Natural killer cell (primary cell): ENCODE results near the gene RTKN. TPM values are rescaled to one million over a fixed set of nuclear protein-coding genes. Genes with fewer than 3 reads are reported as not detected.

ENCODE experiments used
- ATAC-seq, 3 donors: fragments of 150-1000 bp in 2 of 3; fragments of 200-7000 bp in 1 of 3; cut with Tn5 transposase; 1 replicate in 1 of 3; 2 replicates in 2 of 3; pipeline ENCODE4 v1.10.0; 2021; ENCODE audit warnings: mild to moderate bottlenecking in 2 of 3, moderate library complexity in 2 of 3
- DNase-seq, 2 donors: peaks; one replicate each; pipeline versions ENCODE4 v3.0.0 to v3.0.0-alpha.2; 2013 to 2021; ENCODE audit warnings: mixed read lengths in 1 of 2
- H3K27ac ChIP-seq: one replicate; pipeline ENCODE4 v1.5.1; 2013; ENCODE audit warnings: mild to moderate bottlenecking, low read length
- H3K27me3 ChIP-seq: one replicate; pipeline ENCODE4 v1.6.1; 2013; ENCODE audit warnings: low read length; ENCODE audit not compliant: control insufficient read depth, insufficient read depth
- H3K36me3 ChIP-seq: one replicate; pipeline ENCODE4 v1.6.1; 2013; ENCODE audit warnings: low read length; ENCODE audit not compliant: control insufficient read depth, insufficient read depth
- H3K4me1 ChIP-seq: one replicate; pipeline ENCODE4 v1.6.1; 2013; ENCODE audit warnings: low read length; ENCODE audit not compliant: control insufficient read depth, insufficient read depth
- H3K4me3 ChIP-seq: one replicate; pipeline ENCODE4 v1.5.1; 2013; ENCODE audit warnings: low read length
- H3K9me3 ChIP-seq: one replicate; pipeline ENCODE4 v1.6.1; 2013; ENCODE audit warnings: low read length; ENCODE audit not compliant: control insufficient read depth, insufficient read depth
- H3K27ac Mint-ChIP-seq, 2 donors: one replicate each; pipeline ENCODE4 v1.8.0; 2022; ENCODE audit warnings: mild to moderate bottlenecking in 2 of 2, mixed read lengths in 2 of 2, moderate library complexity in 1 of 2
- H3K27me3 Mint-ChIP-seq, 2 donors: one replicate each; pipeline ENCODE4 v1.8.0; 2022; ENCODE audit warnings: low read depth in 2 of 2, mixed read lengths in 2 of 2
- H3K36me3 Mint-ChIP-seq: one replicate; pipeline ENCODE4 v1.8.0; 2022; ENCODE audit warnings: mixed read lengths
- H3K4me1 Mint-ChIP-seq, 2 donors: one replicate each; pipeline ENCODE4 v1.8.0; 2022; ENCODE audit warnings: mixed read lengths in 2 of 2
- H3K4me3 Mint-ChIP-seq: one replicate; pipeline ENCODE4 v1.8.0; 2022; ENCODE audit warnings: mild to moderate bottlenecking, moderate library complexity, mixed read lengths
- H3K9me3 Mint-ChIP-seq, 2 donors: one replicate each; pipeline ENCODE4 v1.8.0; 2022; ENCODE audit warnings: mixed read lengths in 2 of 2
- WGBS: methylation state at CpG from one replicate; pipeline ENCODE4 v1.1.7; 2013; ENCODE audit warnings: missing lambda C conversion rate; ENCODE audit not compliant: insufficient coverage; 5-methylcytosine and 5-hydroxymethylcytosine counted together
- intact Hi-C: fragments of 100-400 bp; cut with micrococcal nuclease; formaldehyde crosslinking; loops from one replicate; pipeline ENCODE4 v1.14.2; 2022
- total RNA-seq, 4 donors: library from RNA; stranded (reverse); fragments of 120-200 nt in 1 of 4; gene quantifications; one replicate each; pipeline versions ENCODE4 v1.2.3 to v1.2.4, GENCODE V29; 2013 to 2022
- TF ChIP-seq, protein P1 (sequence below): fragments of 200-600 bp; IDR thresholded peaks from one replicate; pipeline ENCODE4 v1.8.0; 2022; ENCODE audit warnings: antibody characterized with exemption

The RTKN gene
- total RNA-seq, 3 donors from 2014 or later (not counting 1 experiment from before 2014, with no cell fraction given): 11.0 to 26.5 (median 15.1) TPM

GRCh38 chr2:74387346-74387745 is 54.4 kb downstream of the RTKN start:
- H3K9me3 Mint-ChIP-seq: no peaks in the 10 kb centered on the region
- H3K27me3 Mint-ChIP-seq: no peaks in the 10 kb centered on the region
- WGBS: 95% methylated on average over 1 of the region's 1 CpG
- no peaks in the 10 kb centered on the region for H3K36me3 Mint-ChIP-seq
- Histone ChIP-seq H3K27me3 (no peaks in the 10 kb centered on the region), H3K27ac (no peak overlapping the region), H3K9me3 (no peaks in the 10 kb centered on the region), H3K4me1 (peaks cover 11% of the 10 kb centered on the region), H3K4me3 (no peak overlapping the region), H3K36me3 (peaks cover 8% of the 10 kb centered on the region)
- intact Hi-C loops: no loop called here
- H3K4me1 Mint-ChIP-seq: peaks cover 5 to 6% of the 10 kb centered on the region in 2 donors
- H3K27ac Mint-ChIP-seq: no peak overlapping the region
- ATAC-seq: no peak
- H3K4me3 Mint-ChIP-seq: no peak overlapping the region
- no peak for DNase-seq
- TF ChIP-seq, protein P1, sequence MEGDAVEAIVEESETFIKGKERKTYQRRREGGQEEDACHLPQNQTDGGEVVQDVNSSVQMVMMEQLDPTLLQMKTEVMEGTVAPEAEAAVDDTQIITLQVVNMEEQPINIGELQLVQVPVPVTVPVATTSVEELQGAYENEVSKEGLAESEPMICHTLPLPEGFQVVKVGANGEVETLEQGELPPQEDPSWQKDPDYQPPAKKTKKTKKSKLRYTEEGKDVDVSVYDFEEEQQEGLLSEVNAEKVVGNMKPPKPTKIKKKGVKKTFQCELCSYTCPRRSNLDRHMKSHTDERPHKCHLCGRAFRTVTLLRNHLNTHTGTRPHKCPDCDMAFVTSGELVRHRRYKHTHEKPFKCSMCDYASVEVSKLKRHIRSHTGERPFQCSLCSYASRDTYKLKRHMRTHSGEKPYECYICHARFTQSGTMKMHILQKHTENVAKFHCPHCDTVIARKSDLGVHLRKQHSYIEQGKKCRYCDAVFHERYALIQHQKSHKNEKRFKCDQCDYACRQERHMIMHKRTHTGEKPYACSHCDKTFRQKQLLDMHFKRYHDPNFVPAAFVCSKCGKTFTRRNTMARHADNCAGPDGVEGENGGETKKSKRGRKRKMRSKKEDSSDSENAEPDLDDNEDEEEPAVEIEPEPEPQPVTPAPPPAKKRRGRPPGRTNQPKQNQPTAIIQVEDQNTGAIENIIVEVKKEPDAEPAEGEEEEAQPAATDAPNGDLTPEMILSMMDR: no peak

GRCh38 chr2:74385396-74385795 is 56.3 kb downstream of the RTKN start:
- Histone ChIP-seq H3K4me3 (no peak overlapping the region), H3K9me3 (no peaks in the 10 kb centered on the region), H3K27me3 (no peaks in the 10 kb centered on the region), H3K4me1 (peaks cover 5% of the 10 kb centered on the region), H3K27ac (no peak overlapping the region), H3K36me3 (peaks cover 8% of the 10 kb centered on the region)
- no peaks in the 10 kb centered on the region for H3K9me3 Mint-ChIP-seq
- H3K4me1 Mint-ChIP-seq: peaks cover 13 to 16% of the 10 kb centered on the region in 2 donors
- WGBS: 93% methylated on average over 8 of the region's 8 CpGs
- intact Hi-C loops: no loop called here
- ATAC-seq: no peak
- TF ChIP-seq, protein P1: no peak
- DNase-seq: no peak
- no peak overlapping the region for H3K4me3 Mint-ChIP-seq
- no peaks in the 10 kb centered on the region for H3K27me3 Mint-ChIP-seq
- no peaks in the 10 kb centered on the region for H3K36me3 Mint-ChIP-seq
- no peak overlapping the region for H3K27ac Mint-ChIP-seq

GRCh38 chr2:74384051-74384450 is 57.7 kb downstream of the RTKN start:
- Mint-ChIP-seq H3K27ac (no peak overlapping the region), H3K27me3 (no peaks in the 10 kb centered on the region), H3K9me3 (no peaks in the 10 kb centered on the region), H3K36me3 (no peaks in the 10 kb centered on the region), H3K4me1 (peaks cover 27 to 29% of the 10 kb centered on the region in 2 donors), H3K4me3 (no peak overlapping the region)
- peaks cover 8% of the 10 kb centered on the region for H3K36me3 ChIP-seq
- H3K27ac ChIP-seq: no peak overlapping the region
- H3K4me1 ChIP-seq: peaks cover 18% of the 10 kb centered on the region
- WGBS: 89% methylated on average over 3 of the region's 3 CpGs
- H3K9me3 ChIP-seq: no peaks in the 10 kb centered on the region
- no peaks in the 10 kb centered on the region for H3K27me3 ChIP-seq
- H3K4me3 ChIP-seq: no peak overlapping the region
- DNase-seq (no peak), ATAC-seq (no peak)
- intact Hi-C loops: no loop called here
- TF ChIP-seq, protein P1: no peak

DNA sequence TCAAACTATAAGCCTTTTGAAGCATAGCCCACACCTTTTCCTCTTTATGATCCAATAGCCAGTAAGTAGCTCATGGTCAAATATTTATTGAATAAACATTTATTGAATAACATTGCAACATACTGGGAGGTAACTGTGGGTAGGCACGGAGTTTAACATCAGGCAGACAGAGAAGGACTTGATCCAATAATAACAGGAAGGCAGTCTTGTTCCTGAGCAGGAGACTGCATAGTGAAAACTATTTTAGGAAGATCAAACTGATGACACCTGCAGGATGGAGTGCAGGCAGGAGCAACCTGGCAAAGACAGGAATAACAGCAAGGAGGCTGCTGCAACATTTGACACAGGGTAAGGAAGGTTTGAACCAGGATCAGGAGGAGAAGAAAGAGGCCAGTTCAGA is 58.5 kb downstream of the RTKN start:
- intact Hi-C loops: no loop called here
- Mint-ChIP-seq H3K9me3 (no peaks in the 10 kb centered on the region), H3K27me3 (no peaks in the 10 kb centered on the region), H3K4me3 (no peak overlapping the region), H3K36me3 (no peaks in the 10 kb centered on the region), H3K4me1 (peaks cover 34 to 36% of the 10 kb centered on the region in 2 donors), H3K27ac (no peak overlapping the region)
- no peak overlapping the region for H3K4me3 ChIP-seq
- H3K4me1 ChIP-seq: peaks cover 18% of the 10 kb centered on the region
- no peaks in the 10 kb centered on the region for H3K27me3 ChIP-seq
- H3K9me3 ChIP-seq: no peaks in the 10 kb centered on the region
- ATAC-seq: no peak
- TF ChIP-seq, protein P1: no peak
- WGBS: 89% methylated on average over 1 of the region's 1 CpG
- H3K27ac ChIP-seq: no peak overlapping the region
- peaks cover 8% of the 10 kb centered on the region for H3K36me3 ChIP-seq
- DNase-seq: no peak
